HepG2 (cell line): ENCODE results near the gene OGG1. TPM values are rescaled to one million over a fixed set of nuclear protein-coding genes. Genes with fewer than 3 reads are reported as not detected.

Experiments used
- BCL6 ChIP-seq: IDR thresholded peaks from 2 replicates; pipeline ENCODE4 v1.6.1; 2016; ENCODE audit warnings: missing genetic modification reagents, missing compliant biosample characterization
- HCFC1 ChIP-seq: fragments of 150-350 bp; IDR thresholded peaks from 2 replicates; pipeline ENCODE4 v1.6.1; 2014; ENCODE audit warnings: low read depth, low read length
- HDAC1 ChIP-seq: sonication (generic); formaldehyde crosslinking; IDR thresholded peaks from 2 replicates; pipeline ENCODE4 v1.5.1; 2020; ENCODE audit warnings: mild to moderate bottlenecking, missing genetic modification reagents
- HNF4A ChIP-seq: sonication (generic); formaldehyde crosslinking; IDR thresholded peaks from 2 replicates; pipeline ENCODE4 v1.4.0; 2020; ENCODE audit warnings: missing genetic modification reagents
- KDM3A ChIP-seq: IDR thresholded peaks from 2 replicates; pipeline ENCODE4 v1.6.1; 2018; ENCODE audit warnings: low read depth, missing compliant biosample characterization
- NR1H2 ChIP-seq: sonication (generic); formaldehyde crosslinking; IDR thresholded peaks from 2 replicates; pipeline ENCODE4 v1.8.1; 2022; ENCODE audit warnings: low read depth, missing genetic modification reagents, borderline replicate concordance
- NRL ChIP-seq: sonication (generic); formaldehyde crosslinking; IDR thresholded peaks from 2 replicates; pipeline ENCODE4 v1.5.0; 2020; ENCODE audit warnings: missing genetic modification reagents, mild to moderate bottlenecking, moderate library complexity, borderline replicate concordance
- PATZ1 ChIP-seq: sonication (generic); formaldehyde crosslinking; IDR thresholded peaks from 2 replicates; pipeline ENCODE4 v1.4.0; 2020; ENCODE audit warnings: missing genetic modification reagents
- RAD21 ChIP-seq: fragments of 450-650 bp; formaldehyde crosslinking; IDR thresholded peaks from 2 replicates; pipeline ENCODE4 v1.5.0; 2020; ENCODE audit warnings: mild to moderate bottlenecking
- RBAK ChIP-seq: sonication (generic); formaldehyde crosslinking; IDR thresholded peaks from 2 replicates; pipeline ENCODE4 v1.5.1; 2020; ENCODE audit warnings: mild to moderate bottlenecking, missing genetic modification reagents
- RORA ChIP-seq: sonication (generic); formaldehyde crosslinking; IDR thresholded peaks from 2 replicates; pipeline ENCODE4 v1.5.0; 2020; ENCODE audit warnings: mild to moderate bottlenecking, missing genetic modification reagents, moderate library complexity
- SOX13 ChIP-seq, 3 experiments: fragments of 450-650 bp in 1 of 3; sonication (generic) in 1 of 3; formaldehyde crosslinking in 1 of 3; IDR thresholded peaks in 2 of 3; conservative IDR thresholded peaks in 1 of 3; 2 replicates each; pipeline versions ENCODE4 v1.5.0 to v1.6.1; 2016 to 2020; ENCODE audit warnings: antibody characterized with exemption in 1 of 3, mild to moderate bottlenecking in 1 of 3, missing compliant biosample characterization in 1 of 3, missing genetic modification reagents in 1 of 3, moderate library complexity in 1 of 3
- SP2 ChIP-seq: sonication (generic); formaldehyde crosslinking; IDR thresholded peaks from 2 replicates; pipeline ENCODE4 v1.5.1; 2020; ENCODE audit warnings: mild to moderate bottlenecking, missing genetic modification reagents
- XRCC5 ChIP-seq: fragments of 200-400 bp; formaldehyde crosslinking; optimal IDR thresholded peaks from 2 replicates; pipeline ENCODE3; 2017; ENCODE audit warnings: mild to moderate bottlenecking, low read length
- ZBTB38 ChIP-seq: sonication (generic); formaldehyde crosslinking; IDR thresholded peaks from 2 replicates; pipeline ENCODE4 v1.5.1; 2020; ENCODE audit warnings: mild to moderate bottlenecking, missing genetic modification reagents
- ZBTB7B ChIP-seq: sonication (generic); formaldehyde crosslinking; IDR thresholded peaks from 2 replicates; pipeline ENCODE4 v1.4.0; 2020; ENCODE audit warnings: missing genetic modification reagents
- ZFP90 ChIP-seq: sonication (generic); formaldehyde crosslinking; IDR thresholded peaks from 2 replicates; pipeline ENCODE4 v1.8.0; 2022; ENCODE audit warnings: missing genetic modification reagents, mild to moderate bottlenecking, inconsistent platforms, borderline replicate concordance
- ZNF232 ChIP-seq: sonication (generic); formaldehyde crosslinking; IDR thresholded peaks from 2 replicates; pipeline ENCODE4 v1.4.0; 2020; ENCODE audit warnings: missing genetic modification reagents, borderline replicate concordance
- ZNF589 ChIP-seq: sonication (generic); formaldehyde crosslinking; conservative IDR thresholded peaks from 2 replicates; pipeline ENCODE4 v1.8.0; 2022; ENCODE audit warnings: mild to moderate bottlenecking, moderate library complexity, missing genetic modification reagents
- ZNF776 ChIP-seq: sonication (generic); formaldehyde crosslinking; IDR thresholded peaks from 2 replicates; pipeline ENCODE4 v1.4.0; 2020; ENCODE audit warnings: mild to moderate bottlenecking, missing genetic modification reagents
- polyA plus RNA-seq, 8 experiments: library from polyadenylated mRNA; depleted of rRNA in 3 of 8; stranded (reverse) in 7 of 8; unstranded in 1 of 8; fragments of >200 nt; fragmentation: Illumina TruSeq in 4 of 8; extraction: Trizol in 4 of 8; gene quantifications; 2 replicates each; pipeline versions ENCODE4 v1.2.1 to v1.2.3, GENCODE V29; 2011 to 2016; ENCODE audit warnings: low read depth in 4 of 8, missing spikeins in 1 of 8, mixed read lengths in 1 of 8; ENCODE audit not compliant: insufficient read depth in 1 of 8
- total RNA-seq, 5 experiments: library from RNA; depleted of rRNA; stranded (reverse); fragments of >200 nt; fragmentation: Illumina TruSeq; extraction: Trizol; gene quantifications; 2 replicates each; pipeline ENCODE4 v1.2.3, GENCODE V29; 2016; ENCODE audit warnings: low read depth in 1 of 5
- TF ChIP-seq, protein P1 (sequence below): sonication (generic); formaldehyde crosslinking; IDR thresholded peaks from 2 replicates; pipeline ENCODE4 v1.5.0; 2020; ENCODE audit warnings: missing genetic modification reagents
- TF ChIP-seq, protein P2 (sequence below): sonication (generic); formaldehyde crosslinking; IDR thresholded peaks from 2 replicates; pipeline ENCODE4 v1.4.0; 2020; ENCODE audit warnings: missing genetic modification reagents

OGG1 gene
- total and polyA plus RNA-seq, 2 of the 13 experiments (the other 11 are each of a cell fraction or from before 2014, with no cell fraction given): 28.7 to 33.2 TPM

DNA sequence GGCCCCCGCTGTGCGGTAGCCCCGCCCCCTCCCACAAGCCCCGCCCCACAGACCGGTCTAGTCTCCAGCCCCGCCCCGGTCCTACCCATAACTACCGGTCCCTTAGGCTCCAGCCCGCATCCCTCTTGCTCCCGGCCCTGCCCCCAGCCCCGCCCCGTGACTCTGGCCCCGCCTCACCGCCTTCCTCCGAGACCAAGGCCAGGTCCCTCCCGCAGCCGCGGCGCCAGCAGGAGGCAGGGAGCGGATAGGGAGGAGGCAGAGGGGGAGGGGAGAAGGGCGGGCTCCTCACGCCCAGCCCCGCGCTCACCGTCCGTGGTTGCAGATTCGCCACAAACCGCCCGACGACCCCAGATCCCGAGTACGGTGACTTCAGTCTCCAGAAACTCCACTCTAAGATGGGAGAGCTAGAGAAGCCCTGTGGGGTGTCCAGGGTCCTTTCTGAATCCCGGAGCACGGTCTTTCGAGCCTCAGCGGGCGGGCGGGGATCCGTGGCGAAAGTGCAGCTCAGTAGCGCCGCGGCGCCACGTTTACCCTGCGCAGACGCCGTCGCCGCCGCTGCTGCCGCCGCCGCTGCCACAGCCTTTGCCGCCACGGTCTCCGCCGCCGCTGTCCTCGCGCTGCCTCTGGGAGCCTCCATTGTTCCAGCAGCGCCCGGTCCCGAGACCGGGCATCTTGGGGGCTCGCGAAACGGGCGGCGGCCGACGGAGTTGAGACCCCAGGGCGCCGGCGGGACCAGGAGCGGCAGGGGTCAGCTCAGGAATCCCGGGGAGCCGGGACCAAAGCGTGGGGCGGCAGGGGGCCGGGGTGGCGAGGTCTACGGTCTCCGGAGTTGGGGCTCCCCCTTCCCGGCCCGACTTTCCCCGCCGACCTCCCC, 18.3 kb upstream of the OGG1 start, which contains the start of gene BRPF1 (continued):
- TF ChIP-seq BCL6 (CRISPR knock-in tag) (no peak), ZNF589 (CRISPR knock-in tag) (0 out of 2 replicates have a peak, but pooled peaks have one; percentile 38), RBAK (CRISPR knock-in tag) (no peak), PATZ1 (peak; percentile 67), NR1H2 (no peak), SP2 (CRISPR knock-in tag) (peak; percentile 40), RORA (CRISPR knock-in tag) (no peak), ZFP90 (peak; percentile 69; the same call in 1 of the 2 replicates), HNF4A (no peak), HCFC1 (peak; percentile 11; the same call in 1 of the 2 replicates), RAD21 (0 out of 2 replicates have a peak, but pooled peaks have one; percentile 35), XRCC5 (peak; percentile 75), ZNF776 (CRISPR knock-in tag) (peak; percentile 69), SOX13 (IDR thresholded peaks at IDR 0.05) (no peak), SOX13 (CRISPR knock-in tag; conservative IDR thresholded peaks at IDR 0.05 in 1 of 2, IDR thresholded peaks at IDR 0.05 in 1 of 2) (no peak; a peak in 1 of 4 replicates), ZBTB7B (CRISPR knock-in tag) (0 out of 2 replicates have a peak, but pooled peaks have one; percentile 54), ZNF232 (CRISPR knock-in tag) (peak; percentile 73; the same call in 1 of the 2 replicates), HDAC1 (CRISPR knock-in tag) (peak; percentile 86), ZBTB38 (CRISPR knock-in tag) (peak; percentile 55; the same call in 1 of the 2 replicates), NRL (CRISPR knock-in tag) (peak; percentile 55; the same call in 1 of the 2 replicates), KDM3A (CRISPR knock-in tag) (peak; percentile 68; the same call in 1 of the 2 replicates)
- TF ChIP-seq, protein P1, sequence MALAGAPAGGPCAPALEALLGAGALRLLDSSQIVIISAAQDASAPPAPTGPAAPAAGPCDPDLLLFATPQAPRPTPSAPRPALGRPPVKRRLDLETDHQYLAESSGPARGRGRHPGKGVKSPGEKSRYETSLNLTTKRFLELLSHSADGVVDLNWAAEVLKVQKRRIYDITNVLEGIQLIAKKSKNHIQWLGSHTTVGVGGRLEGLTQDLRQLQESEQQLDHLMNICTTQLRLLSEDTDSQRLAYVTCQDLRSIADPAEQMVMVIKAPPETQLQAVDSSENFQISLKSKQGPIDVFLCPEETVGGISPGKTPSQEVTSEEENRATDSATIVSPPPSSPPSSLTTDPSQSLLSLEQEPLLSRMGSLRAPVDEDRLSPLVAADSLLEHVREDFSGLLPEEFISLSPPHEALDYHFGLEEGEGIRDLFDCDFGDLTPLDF (CRISPR knock-in tag): peak; percentile 64; the same call in 1 of the 2 replicates
- TF ChIP-seq, protein P2, sequence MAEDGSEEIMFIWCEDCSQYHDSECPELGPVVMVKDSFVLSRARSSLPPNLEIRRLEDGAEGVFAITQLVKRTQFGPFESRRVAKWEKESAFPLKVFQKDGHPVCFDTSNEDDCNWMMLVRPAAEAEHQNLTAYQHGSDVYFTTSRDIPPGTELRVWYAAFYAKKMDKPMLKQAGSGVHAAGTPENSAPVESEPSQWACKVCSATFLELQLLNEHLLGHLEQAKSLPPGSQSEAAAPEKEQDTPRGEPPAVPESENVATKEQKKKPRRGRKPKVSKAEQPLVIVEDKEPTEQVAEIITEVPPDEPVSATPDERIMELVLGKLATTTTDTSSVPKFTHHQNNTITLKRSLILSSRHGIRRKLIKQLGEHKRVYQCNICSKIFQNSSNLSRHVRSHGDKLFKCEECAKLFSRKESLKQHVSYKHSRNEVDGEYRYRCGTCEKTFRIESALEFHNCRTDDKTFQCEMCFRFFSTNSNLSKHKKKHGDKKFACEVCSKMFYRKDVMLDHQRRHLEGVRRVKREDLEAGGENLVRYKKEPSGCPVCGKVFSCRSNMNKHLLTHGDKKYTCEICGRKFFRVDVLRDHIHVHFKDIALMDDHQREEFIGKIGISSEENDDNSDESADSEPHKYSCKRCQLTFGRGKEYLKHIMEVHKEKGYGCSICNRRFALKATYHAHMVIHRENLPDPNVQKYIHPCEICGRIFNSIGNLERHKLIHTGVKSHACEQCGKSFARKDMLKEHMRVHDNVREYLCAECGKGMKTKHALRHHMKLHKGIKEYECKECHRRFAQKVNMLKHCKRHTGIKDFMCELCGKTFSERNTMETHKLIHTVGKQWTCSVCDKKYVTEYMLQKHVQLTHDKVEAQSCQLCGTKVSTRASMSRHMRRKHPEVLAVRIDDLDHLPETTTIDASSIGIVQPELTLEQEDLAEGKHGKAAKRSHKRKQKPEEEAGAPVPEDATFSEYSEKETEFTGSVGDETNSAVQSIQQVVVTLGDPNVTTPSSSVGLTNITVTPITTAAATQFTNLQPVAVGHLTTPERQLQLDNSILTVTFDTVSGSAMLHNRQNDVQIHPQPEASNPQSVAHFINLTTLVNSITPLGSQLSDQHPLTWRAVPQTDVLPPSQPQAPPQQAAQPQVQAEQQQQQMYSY: peak; percentile 48
